OCI-LY7 (cell line): ENCODE measurements around the gene CRYBG1.

Source experiments
- CTCF ChIP-seq: fragments of 200-600 bp; sonication (generic); conservative IDR thresholded peaks from 2 replicates; pipeline ENCODE4 v1.5.1; 2014; ENCODE audit warnings: mild to moderate bottlenecking, antibody characterized with exemption, low read length, moderate library complexity, mixed read lengths
- EZH2phosphoT487 ChIP-seq: fragments of 200-600 bp; sonication (generic); IDR thresholded peaks from 2 replicates; pipeline ENCODE4 v1.6.1; 2018; ENCODE audit warnings: low read depth, borderline replicate concordance, mild to moderate bottlenecking, mixed run types, antibody characterized with exemption, low read length, moderate library complexity, mixed read lengths

- TF ChIP-seq CTCF = no peak
- TF ChIP-seq EZH2phosphoT487 = no peak
Measured at GRCh38 chr6:106439459-106439858, 78.9 kb downstream of the CRYBG1 start.
